UCSD-AML1 (cell line): ENCODE results near the gene ARHGAP20.
"Not testable (repeated sequence)": the region's sequence is repeated elsewhere in the genome, so short reads cannot be mapped to it uniquely, and the experiment has no call there.

Experiments used
- DNase-seq: peaks from one replicate; lab custom pipeline; 2025; ENCODE audit not compliant: unreplicated experiment; lab: John Stamatoyannopoulos, UW

The ARHGAP20 gene

GRCh38 chr11:110619366-110619765 is 92.9 kb downstream of the ARHGAP20 start:
- DNase-seq, result not testable (repeated sequence)

GRCh38 chr11:110614031-110614430 is 98.2 kb downstream of the ARHGAP20 start:
- no peak for DNase-seq

GRCh38 chr11:110613197-110613918 is 98.9 kb downstream of the ARHGAP20 start:
- no peak for DNase-seq

- DNase-seq, result no peak
Measured at GRCh38 chr11:110606415-110606814, 105.8 kb downstream of the ARHGAP20 start.

- DNase-seq, result no peak
Measured at GRCh38 chr11:110601936-110602335, 110.3 kb downstream of the ARHGAP20 start.

GRCh38 chr11:110600322-110600721 is 111.9 kb downstream of the ARHGAP20 start:
- DNase-seq, result no peak

- DNase-seq, result no peak
Measured at GRCh38 chr11:110599207-110599606, 113.0 kb downstream of the ARHGAP20 start.

- no peak for DNase-seq
Measured at GRCh38 chr11:110598725-110599124, 113.5 kb downstream of the ARHGAP20 start.

- no peak for DNase-seq
Measured at GRCh38 chr11:110587972-110588371, 124.3 kb downstream of the ARHGAP20 start.

GRCh38 chr11:110587129-110587528 is 125.1 kb downstream of the ARHGAP20 start:
- no peak for DNase-seq

- no peak for DNase-seq
Measured at GRCh38 chr11:110584150-110584549, 128.1 kb downstream of the ARHGAP20 start.

- no peak for DNase-seq
Measured at GRCh38 chr11:110582728-110583432, 129.4 kb downstream of the ARHGAP20 start.

GRCh38 chr11:110580571-110580970 is 131.7 kb downstream of the ARHGAP20 start:
- DNase-seq, result no peak

- no peak for DNase-seq
Measured at GRCh38 chr11:110573411-110573810, 138.8 kb downstream of the ARHGAP20 start.

GRCh38 chr11:110571081-110571720 is 141.0 kb downstream of the ARHGAP20 start:
- no peak for DNase-seq

- no peak for DNase-seq
Measured at GRCh38 chr11:110566577-110566976, 145.7 kb downstream of the ARHGAP20 start.

GRCh38 chr11:110565357-110566336 is 146.6 kb downstream of the ARHGAP20 start:
- no peak for DNase-seq

GRCh38 chr11:110564676-110565356 is 147.4 kb downstream of the ARHGAP20 start:
- DNase-seq, result no peak

GRCh38 chr11:110544779-110545178 is 167.5 kb downstream of the ARHGAP20 start:
- no peak for DNase-seq

GRCh38 chr11:110538154-110538553 is 174.1 kb downstream of the ARHGAP20 start:
- DNase-seq, result no peak
